Hematopoietic multipotent progenitor cell (in vitro differentiated cells): Measurements from ENCODE around the gene PIAS4. TPM values are rescaled to one million over a fixed set of nuclear protein-coding genes. Genes with fewer than 3 reads are reported as not detected.

Experiments
- small RNA-seq: library from RNA; depleted of rRNA; stranded (forward); fragments of <200 nt; gene quantifications from one replicate; pipeline ENCODE3, GENCODE V24; 2012
- total RNA-seq: library from RNA; depleted of rRNA; stranded (reverse); fragments of >200 nt; gene quantifications from one replicate; pipeline ENCODE4 v1.2.3, GENCODE V29; 2012

Gene PIAS4
- total RNA-seq, 1 donor = 21.8 TPM

Small RNAs within 50 kb of the gene (small RNA-seq; reads per million reads assigned to genes)
- gene SNORD37 = 10.3 reads per million, percentile 92 among the genes with 10 or more reads in this experiment

Other genes starting within 250 kb of the PIAS4 start
- 36.4 TPM for gene APBA3, start 246.0 kb upstream of the PIAS4 start, total RNA-seq
- 42.0 TPM for gene MRPL54, start 245.1 kb upstream of the PIAS4 start, total RNA-seq
- under 0.01 TPM for gene RAX2, start 235.5 kb upstream of the PIAS4 start, total RNA-seq
- 160 TPM for gene MATK, start 221.4 kb upstream of the PIAS4 start, total RNA-seq
- gene ZFR2, start 138.7 kb upstream of the PIAS4 start, total RNA-seq = under 0.01 TPM
- gene ATCAY, start 127.1 kb upstream of the PIAS4 start, total RNA-seq = under 0.01 TPM
- not detected for gene NMRK2, start 74.7 kb upstream of the PIAS4 start, total RNA-seq
- 61.7 TPM for gene DAPK3, start 36.6 kb upstream of the PIAS4 start, total RNA-seq
- gene EEF2, start 22.3 kb upstream of the PIAS4 start, total RNA-seq = 7,662 TPM
- gene ZBTB7A, start 59.2 kb downstream of the PIAS4 start, total RNA-seq = 31.2 TPM
- 136 TPM for gene MAP2K2, start 116.4 kb downstream of the PIAS4 start, total RNA-seq
- under 0.01 TPM for gene CREB3L3, start 145.9 kb downstream of the PIAS4 start, total RNA-seq
- 15.3 TPM for gene SIRT6, start 174.8 kb downstream of the PIAS4 start, total RNA-seq
- 0.27 TPM for gene ANKRD24, start 175.0 kb downstream of the PIAS4 start, total RNA-seq
- gene EBI3, start 221.8 kb downstream of the PIAS4 start, total RNA-seq = 0.27 TPM
- gene YJU2, start 239.3 kb downstream of the PIAS4 start, total RNA-seq = 48.5 TPM